CD1c-positive myeloid dendritic cell (primary cell): ENCODE results near the gene CEP104.

Source experiments
- DNase-seq: peaks from one replicate; pipeline ENCODE4 v3.0.0-alpha.2; 2016; ENCODE audit errors: extremely low spot score

The CEP104 gene

DNA sequence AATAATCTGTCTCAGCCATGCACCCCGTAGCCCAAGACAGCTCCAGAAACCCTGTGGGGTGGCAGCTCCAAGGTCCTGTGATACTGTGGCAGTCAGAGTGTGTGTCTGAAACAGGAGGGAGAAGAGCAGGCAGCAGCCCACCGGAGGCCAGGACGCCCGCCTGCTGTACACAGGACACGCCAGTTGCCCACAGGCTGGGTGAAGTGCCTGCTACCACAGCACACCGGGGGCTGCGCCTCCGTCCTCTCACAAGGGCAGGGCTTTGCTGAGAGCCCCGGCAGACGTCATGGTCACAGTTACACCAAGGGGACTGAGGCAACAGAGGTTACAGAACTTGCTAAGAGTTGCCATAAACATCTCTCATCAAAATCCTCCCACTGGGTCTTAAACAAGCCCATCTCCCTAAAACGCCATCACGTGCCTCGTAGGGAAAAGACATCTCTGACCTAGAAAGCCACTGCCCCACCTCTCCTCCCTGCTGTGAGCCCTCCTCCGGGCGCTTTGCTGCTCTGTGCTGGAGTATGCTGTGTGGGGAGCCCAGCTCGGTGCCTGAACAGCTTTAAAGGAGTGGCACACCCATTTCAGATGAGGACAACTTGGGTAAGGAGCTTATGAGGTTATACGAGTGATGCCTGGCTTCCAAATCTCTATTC is 37.7 kb upstream of the CEP104 start:
- DNase-seq = no peak

DNA sequence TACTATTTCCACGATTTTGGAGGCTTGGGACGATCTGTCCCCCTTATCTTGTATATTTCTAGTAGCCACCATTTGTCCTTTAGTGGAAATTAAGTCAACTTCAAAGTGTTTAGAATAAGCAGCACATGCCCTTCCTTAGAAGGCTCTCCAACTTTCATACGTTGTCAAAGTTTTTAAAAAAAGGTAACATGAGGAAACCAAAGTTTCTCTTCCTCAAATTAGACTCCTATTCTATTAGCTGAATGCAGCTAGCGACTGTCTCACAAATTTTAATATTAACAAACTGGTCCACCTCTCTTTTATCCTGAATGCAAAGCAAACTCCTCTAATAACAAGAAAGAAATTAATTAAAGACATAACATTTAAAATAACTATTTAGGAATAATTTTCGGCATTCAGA is 36.2 kb upstream of the CEP104 start:
- DNase-seq = peak; percentile 26

DNA sequence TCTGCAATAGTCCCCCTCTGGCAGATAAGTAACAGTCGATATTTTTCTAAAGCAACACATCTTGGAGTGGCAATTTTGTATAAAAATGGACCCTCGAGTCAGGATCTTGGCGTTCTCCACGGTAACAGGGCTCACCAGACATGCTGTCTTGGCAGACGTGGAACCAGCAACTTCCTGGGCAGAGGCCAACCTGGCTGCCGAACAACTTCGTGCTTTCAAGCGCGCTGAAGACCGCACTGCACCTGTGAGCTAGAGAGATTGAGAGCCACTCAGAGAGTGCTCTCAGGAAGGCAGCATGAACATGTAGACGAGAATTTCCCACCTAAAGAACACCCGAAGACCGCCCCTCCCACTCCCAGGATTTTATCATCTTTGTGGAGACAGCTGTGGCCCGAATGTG is 35.7 kb upstream of the CEP104 start:
- no peak for DNase-seq

DNA sequence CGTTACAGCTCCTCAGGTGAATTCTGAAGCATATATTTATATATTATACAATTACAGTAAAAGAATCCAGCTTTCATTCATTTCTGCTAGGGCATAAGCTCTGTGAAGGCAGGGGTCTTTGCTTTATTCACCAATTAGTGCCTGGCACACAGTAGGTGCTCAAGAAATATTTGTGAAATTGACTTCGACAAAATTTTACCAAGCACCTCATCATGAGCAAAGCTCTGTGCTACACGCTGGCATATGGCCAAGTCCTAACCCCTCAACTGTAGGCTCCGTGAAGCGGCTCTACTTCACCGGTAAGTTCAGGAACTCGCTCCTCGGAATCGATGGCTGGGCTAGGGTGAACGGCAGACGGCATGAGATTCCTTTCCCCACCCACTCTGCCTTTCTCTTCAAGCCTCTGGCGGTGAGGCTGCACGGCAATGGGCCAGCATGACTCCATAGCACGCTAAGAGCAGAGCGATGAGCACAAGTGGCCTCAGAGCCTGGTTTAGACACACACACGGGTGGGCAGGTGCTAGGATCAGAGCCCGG is 34.4 kb upstream of the CEP104 start:
- no peak for DNase-seq

DNA sequence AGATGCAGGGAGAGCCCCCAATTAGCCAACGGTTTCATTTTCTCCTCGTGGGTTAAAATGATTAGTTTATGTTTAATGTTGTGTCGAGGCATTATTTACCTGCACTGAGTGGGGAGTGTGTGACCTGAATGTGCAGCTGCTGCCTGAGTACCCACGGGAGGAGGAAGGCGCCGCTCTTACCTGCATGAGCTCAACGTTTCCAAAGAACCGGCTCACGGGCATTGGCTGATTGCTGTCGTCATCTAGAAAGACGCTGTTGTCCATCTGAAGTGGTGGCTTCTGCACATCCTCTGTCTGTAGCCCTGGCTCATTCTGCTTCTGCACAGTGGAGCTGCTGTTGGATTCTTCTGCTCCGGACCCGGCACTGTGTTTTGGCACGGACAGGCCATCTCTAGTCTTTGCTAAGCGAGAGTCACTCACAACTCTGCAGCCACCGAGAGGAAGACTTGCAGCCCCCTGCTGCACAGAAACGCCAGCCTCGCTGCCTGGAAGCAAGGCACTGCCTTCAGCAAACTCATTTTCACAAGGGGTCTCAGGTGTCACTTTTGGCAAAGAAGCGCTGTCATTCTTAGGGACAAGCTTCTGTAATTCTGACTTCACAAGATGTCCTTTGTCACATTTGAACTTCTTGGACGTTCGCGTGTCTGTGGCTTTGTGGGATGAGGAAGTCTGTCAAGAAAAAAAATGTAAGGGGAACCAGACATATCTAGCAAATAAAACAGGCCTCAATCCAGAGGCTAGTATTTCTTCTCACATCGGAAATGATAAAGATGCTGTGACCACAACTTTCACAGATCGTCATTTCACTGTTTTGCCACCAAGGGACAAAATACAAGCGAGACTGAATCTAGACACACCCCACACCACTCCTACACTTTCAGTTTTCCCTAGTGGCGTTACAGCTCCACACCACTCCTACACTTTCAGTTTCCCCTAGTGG is 33.6 kb upstream of the CEP104 start:
- DNase-seq = peak; percentile 83

DNA sequence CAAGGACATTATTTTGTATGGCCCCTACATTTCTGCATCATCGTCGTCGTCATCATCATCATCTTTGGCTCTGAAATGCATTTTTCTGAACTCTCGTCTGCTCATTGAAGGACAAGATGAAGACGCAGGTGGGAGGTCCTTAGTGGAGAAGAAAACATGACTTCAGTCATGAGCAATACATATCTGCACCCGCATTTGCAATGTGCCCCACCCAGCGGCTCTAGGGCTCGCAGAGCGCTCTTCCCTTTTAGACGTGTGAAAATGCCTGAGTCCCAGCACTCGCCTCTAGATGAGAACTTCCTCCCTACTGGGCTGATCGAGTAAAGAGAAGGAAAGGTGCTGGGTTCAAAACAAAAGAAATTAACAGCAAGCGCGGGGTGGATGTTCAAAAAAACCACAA is 32.9 kb upstream of the CEP104 start:
- DNase-seq = peak; percentile 32

DNA sequence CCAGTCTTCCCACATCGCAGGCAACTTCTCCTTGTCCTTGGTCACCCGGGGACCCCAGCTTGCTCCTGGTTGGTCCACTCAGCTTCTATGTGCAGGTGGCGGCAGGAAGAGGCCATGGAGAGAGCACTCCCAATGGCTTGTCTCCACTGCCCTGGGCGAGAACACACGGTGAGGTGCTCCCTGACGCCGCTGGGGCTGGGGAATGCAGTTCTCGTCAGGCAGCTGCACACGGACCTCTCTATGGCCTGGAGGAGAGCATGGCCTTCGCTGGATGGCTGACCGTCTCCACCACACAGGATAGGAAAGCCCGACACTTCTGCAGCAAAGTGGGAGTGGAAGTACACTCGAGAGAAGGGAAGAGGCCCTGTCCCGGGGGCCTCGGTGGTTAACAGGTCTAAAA is 31.3 kb upstream of the CEP104 start:
- no peak for DNase-seq

DNA sequence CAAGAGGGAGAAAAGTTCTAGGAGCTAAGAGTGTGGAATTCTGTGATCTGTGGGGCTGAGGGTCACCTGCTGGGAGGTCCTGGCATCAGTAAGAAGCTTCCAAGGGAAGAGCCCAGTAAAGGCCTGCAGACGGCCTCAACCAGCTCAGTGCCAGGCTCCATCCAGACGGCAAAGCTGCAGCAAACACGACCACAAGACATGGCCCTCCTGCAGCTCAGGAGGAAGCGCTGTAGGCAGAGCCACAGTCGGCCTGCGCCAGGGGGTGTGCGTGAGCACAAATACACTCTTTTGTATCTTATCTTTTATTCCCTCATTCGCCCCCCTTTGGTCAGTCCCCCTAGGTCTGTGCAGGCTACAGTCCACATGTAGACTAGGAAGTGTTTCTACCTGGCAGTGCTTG is 29.7 kb upstream of the CEP104 start:
- no peak for DNase-seq

DNA sequence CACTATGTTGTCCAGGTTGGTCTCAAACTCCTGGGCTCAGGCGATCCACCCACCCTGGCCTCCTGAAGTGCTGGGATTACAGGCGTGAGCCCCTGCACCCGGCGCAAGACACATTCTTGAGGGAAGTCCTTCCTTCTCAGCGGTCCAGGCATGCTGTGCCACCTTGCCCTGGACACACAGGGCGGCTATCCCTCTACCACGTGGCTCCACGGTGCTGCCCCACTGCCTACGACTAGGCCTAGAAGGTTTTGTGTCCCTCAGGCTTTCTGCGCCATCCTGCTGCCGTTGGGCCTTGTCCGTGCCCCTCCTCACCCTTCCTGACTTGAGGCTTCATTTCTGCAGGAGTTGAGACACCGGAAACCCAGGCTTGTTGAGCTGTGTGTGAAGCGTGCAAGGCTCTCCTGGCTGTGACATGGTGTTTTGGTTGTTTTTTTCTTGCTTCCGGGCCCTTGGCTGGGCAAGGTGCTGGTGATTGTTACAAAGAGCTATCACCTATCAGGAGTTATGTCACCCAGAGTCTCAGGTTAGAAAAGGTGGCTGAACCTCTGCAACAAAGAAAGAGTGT is 29.2 kb upstream of the CEP104 start:
- DNase-seq = no peak

DNA sequence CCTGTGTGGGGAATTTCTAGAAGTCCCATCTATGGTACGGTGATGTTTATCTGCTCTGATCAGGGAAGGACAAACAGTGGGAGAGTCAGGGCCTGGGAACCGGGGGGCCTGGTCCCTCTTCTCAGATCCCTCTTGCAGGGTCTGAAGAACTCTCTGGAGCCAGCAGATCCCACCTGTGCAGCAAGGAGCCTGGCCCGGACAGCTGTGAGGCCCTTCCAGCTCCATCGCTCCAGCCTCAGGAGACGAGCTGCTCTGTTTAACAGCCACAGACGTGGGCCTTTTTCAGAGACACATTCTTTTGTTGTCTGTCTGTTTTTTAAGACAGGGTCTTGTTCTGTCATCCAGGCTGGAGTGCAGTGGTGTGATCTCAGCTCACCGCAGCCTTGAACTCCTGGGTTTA is 28.6 kb upstream of the CEP104 start:
- no peak for DNase-seq

DNA sequence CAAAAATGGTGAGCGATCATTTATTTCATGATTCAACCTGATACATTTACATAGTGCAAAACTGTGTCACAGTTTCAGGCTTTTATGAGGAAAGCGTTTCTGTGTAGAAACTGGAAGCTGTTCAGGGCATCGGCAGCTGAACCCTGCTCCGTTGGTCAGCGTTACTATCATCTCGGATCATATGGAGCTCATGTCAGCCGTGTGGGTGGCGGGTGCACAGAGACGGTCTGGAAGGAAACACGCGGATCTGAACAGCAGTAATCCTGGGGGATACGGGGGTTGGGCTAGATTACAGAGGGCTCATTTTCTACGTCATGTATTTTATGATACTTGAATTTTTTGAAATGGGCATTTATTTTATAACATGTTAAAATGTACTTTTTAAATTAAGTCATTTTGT is 28.0 kb upstream of the CEP104 start:
- no peak for DNase-seq

DNA sequence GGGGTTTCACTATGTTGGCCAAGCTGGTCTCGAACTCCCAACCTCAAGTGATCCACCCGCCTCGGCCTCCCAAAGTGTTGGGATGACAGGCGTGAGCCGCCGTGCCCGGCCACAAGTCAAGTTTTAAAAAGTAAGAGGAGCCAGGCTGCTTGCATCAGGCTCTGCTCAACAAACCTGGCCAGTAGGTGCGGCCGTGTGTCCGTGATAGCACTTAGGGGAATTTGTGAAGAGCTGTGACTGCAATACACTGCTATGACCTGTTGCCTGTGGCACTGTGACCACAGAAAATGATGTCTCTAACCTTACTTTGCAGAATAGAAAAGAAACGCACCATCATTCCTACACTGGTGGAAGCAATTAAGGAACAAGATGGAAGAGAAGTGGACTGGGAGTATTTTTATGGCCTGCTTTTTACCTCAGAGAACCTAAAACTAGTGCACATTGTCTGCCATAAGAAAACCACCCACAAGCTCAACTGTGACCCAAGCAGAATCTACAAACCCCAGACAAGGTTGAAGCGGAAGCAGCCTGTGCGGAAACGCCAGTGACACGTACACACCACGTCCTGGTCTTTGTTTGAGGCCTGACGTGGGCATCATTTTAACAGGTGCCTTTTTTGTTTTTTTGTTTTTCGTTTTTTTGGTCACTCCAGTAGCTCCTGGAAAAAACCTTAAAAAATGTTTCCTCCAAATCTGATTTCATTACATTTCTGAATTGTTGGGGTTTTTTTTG is 26.3 kb upstream of the CEP104 start:
- no peak for DNase-seq

DNA sequence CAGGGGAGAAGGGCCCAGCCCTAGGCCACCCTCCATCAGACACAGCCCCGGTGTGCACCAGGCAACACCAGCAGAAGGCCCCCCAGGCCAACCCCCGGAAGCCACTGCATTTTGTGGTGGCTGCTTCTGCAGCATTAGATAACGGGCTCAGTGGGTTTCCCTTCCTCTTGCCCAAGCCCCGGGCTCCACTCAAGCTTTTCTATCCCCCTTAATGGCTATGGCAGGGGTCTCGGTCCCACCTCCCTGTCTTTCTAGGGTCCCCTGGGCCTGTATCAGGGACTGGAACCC is 24.1 kb upstream of the CEP104 start:
- no peak for DNase-seq

DNA sequence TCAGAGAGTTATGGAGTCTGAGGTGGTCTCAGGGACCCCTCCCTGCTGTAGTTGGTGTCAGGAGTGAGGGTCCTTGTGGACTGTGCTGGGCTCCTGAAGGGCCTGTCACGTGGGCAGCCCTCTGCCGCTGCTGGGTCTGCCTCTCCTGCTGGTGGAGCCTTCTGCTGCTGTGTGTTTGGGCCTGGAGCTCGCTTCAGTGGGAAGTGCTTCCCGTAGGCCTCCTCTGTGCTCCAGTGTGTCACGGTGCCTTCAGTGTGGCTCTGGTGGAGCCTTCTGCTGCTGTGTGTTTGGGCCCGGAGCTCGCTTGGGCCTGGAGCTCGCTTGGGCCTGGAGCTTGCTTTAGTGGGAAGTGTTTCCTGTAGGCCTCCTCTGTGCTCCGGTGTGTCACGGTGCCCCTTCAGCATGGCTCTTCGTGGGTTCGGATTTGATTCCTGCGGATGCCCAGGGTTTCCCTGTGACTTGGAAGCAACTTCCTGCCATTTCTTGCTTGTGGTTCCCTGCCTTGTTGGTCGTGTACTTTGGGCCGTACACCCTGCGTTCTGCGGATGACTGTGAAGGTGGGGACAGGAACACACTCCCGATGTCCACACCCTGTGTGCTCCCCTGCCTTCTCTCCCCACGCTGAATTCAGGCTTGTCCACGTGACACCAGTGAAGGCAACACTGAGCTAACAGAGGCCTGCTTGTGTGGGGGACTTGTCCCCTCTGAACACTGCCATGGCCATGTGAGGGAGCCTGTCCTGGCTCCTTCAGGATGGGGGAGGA is 23.6 kb upstream of the CEP104 start:
- no peak for DNase-seq

DNA sequence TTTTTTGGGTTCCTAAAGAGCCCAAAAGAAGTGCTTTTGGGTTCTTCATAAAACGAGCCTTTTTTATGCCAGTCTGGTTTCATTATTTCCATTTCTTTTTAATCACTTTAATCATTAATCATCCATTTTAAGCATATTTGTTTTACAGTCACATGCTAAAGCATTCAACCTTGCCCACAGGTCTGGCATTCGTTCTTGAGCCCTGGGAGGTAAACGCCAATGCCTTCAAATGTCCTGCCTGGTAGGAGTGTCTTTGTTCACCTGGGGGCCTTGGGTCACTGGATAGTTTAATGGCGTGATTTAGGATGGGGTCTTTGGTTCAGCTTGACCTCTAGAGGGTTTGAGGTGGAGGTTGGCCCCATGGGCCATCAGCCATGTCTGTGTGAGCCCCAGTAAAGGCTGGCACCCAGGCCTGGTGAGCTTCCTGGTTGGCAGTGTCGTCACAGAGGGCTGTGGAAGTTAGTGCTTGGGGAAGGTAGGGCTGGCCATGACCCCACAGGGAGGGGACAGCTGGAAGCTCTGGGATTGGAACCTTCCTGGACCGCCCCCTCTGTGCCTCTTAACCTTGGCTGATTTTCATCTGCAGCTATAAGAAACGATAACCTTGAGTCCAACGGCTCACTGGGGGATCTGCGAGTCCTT is 22.9 kb upstream of the CEP104 start:
- no peak for DNase-seq

DNA sequence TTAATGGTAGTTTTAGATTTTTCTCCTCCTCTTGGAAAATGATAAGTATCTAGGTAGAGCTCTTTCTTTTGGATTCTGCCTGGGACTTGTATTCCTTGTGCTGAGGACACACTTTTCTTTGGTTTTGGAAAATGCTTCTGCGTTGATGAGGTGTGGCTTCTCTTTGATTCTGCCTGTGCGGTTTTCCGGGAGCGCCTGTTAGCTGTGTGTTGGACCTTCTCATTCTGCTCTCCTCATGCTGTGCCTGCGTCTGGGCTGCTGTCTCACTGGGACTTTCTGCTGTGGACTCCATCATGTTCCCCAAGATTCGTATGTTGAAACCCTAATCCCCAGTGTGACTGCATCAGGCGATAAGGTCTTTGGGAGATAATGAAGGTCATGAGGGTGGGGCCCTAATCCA is 22.1 kb upstream of the CEP104 start:
- no peak for DNase-seq

DNA sequence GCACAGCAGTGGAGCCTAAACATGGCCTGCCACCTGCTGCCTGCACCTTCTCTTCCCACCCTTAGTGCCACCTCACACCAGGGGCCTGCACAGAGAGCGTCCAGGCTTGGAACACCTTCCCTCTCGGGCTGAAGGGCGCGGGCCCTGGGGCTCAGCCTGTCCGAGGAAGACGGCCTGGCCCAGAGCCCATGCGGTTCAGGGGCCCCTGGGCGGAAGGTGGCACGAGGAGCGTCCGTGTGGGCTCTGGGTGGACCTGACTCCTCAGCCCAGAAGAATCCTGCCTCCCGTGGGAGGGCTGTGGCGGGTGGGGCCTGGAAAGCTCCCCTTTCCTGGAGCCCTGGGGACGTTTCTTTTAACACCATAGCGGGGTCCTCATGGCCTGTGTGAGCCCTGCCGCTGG is 19.7 kb upstream of the CEP104 start:
- DNase-seq = no peak

DNA sequence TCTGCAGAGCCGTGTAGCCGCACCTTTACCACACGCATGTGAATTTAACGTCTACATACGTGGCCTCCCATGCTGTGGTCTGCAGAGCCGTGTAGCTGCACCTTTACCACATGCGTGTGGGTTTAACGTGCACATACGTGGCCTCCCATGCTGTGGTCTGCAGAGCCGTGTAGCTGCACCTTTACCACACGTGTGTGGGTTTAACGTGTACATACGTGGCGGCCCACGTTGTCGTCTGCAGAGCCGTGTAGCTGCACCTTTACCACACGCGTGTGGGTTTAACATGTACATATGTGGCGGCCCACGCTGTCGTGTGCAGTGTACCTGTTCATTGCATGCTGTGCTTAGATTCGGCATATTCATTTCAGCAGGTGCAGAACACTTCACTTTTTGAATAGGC is 17.7 kb upstream of the CEP104 start:
- DNase-seq = no peak

DNA sequence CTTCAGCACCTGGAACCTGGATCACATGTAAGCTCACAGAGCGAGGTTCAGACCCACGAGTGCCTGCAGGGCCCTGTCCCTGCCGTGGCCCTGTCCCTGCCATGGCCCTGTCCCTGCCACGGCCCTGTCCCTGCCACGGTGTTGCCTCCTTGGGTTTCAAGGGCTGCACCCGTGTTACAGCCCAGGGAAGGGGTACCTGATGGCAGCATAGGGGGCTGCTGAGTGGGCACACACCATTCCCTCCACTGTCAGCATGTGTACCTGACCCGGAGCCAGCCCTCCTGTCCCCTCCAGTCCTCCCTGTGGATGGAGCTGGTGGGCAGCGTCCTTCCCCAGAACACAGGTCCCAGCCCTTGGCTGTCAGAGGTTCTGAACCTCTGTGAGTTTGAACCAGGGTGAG is 15.5 kb upstream of the CEP104 start:
- DNase-seq = no peak

DNA sequence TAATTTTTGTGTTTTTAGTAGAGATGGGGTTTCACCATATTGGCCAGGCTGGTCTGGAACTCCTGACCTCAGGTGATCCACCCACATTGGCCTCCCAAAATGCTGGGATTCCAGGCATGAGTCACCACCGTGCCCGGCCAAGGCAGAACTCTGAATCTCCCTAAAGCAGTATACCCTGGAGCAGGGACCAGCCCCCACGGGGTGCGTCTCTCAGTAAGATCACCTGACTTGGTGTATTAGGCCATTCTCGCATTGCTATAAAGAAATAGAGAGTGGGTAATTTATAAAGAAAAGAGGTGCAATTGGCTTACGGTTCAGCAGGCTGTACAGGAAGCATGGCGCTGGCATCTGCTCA is 14.4 kb upstream of the CEP104 start:
- DNase-seq = no peak

DNA sequence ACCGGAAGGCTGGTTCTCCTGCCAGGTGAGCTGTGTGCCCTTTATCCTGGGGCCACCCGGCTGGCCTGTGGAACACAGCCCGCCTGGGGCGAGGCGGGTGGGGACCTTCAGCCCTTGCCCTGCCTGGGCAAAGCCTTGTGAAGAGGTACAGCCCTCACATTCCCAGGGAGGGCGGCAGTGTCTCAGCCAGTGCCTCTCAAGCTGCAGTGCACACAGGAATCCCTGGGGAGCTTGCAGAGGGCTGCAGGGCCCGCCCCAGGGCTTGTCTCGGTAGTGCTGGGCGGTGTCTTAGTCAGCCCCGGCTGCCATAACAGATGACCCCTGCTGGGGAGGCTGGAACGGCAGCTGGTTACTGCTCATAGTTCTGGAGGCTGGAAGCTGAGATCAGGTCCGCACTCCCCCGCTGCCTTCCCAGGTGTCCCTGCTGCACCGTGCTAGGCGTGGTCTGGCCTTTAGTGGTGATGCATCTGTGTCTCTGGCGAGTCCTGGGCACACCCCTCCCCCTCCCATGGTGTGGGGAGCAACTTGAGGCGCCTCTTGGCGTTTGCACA is 12.8 kb upstream of the CEP104 start:
- DNase-seq = no peak
